Adrenal gland (tissue), 5 donors: ENCODE measurements around the gene APOA5.

Experiments
- CTCF ChIP-seq, 6 experiments: fragments of 450-650 bp in 4 of 6; fragments of 200-600 bp in 2 of 6; sonication (generic) in 1 of 6; IDR thresholded peaks; 1 replicate in 5 of 6; 2 replicates in 1 of 6; pipeline versions ENCODE4 v1.5.1 to v1.8.0; 2016 to 2021; ENCODE audit warnings: antibody characterized with exemption in 6 of 6, mild to moderate bottlenecking in 2 of 6, moderate library complexity in 1 of 6
- POLR2A ChIP-seq, 2 donors: fragments of 450-650 bp; IDR thresholded peaks; one replicate each; pipeline ENCODE4 v1.6.1; 2017; ENCODE audit warnings: antibody characterized with exemption in 2 of 2, mild to moderate bottlenecking in 2 of 2, moderate library complexity in 1 of 2
- donor health status: DM: no; HTN: no; CAD: no.

GRCh38 chr11:116835042-116835772 is 43.5 kb upstream of the APOA5 start:
- no peak for TF ChIP-seq CTCF (IDR thresholded peaks at IDR 0.05)
- TF ChIP-seq POLR2A (IDR thresholded peaks at IDR 0.05), result no peak
